Transverse colon (tissue), 4 donors: ENCODE results near the gene ERGIC1. TPM values are rescaled to one million over a fixed set of nuclear protein-coding genes. Genes with fewer than 3 reads are reported as not detected.

Experiments used
- DNase-seq: peaks from one replicate; pipeline ENCODE4 v3.0.0-alpha.2; 2019
- H3K27ac ChIP-seq, 4 donors: fragments of 200-600 bp; sonication (generic); 2 replicates each; pipeline ENCODE4 v1.5.1; 2016 to 2018; ENCODE audit warnings: inconsistent platforms in 4 of 4
- H3K27me3 ChIP-seq: fragments of 200-600 bp; sonication (generic); 2 replicates; pipeline ENCODE4 v1.5.1; 2017; ENCODE audit warnings: inconsistent platforms
- H3K36me3 ChIP-seq, 4 donors: fragments of 200-600 bp; sonication (generic); 2 replicates each; pipeline ENCODE4 v1.5.1; 2017 to 2019; ENCODE audit warnings: inconsistent platforms in 4 of 4
- H3K4me1 ChIP-seq, 4 donors: fragments of 200-600 bp; sonication (generic); 2 replicates each; pipeline ENCODE4 v1.5.1; 2017 to 2020; ENCODE audit warnings: inconsistent platforms in 4 of 4
- H3K4me3 ChIP-seq, 4 donors: fragments of 200-600 bp; sonication (generic); 1 replicate in 1 of 4; 2 replicates in 3 of 4; pipeline versions ENCODE4 v1.5.1 to v1.6.1; 2017 to 2019; ENCODE audit warnings: inconsistent platforms in 4 of 4
- H3K9me3 ChIP-seq, 2 donors: fragments of 200-600 bp; sonication (generic); 2 replicates each; pipeline ENCODE4 v1.5.1; 2017 to 2019; ENCODE audit warnings: inconsistent platforms in 2 of 2
- EP300 ChIP-seq: sonication (generic); formaldehyde crosslinking; IDR thresholded peaks from one replicate; pipeline ENCODE4 v1.6.1; 2017; ENCODE audit warnings: antibody characterized with exemption, low read depth
- POLR2A ChIP-seq: fragments of 450-650 bp; IDR thresholded peaks from one replicate; pipeline ENCODE4 v1.6.1; 2016; ENCODE audit warnings: antibody characterized with exemption, mild to moderate bottlenecking, moderate library complexity
- POLR2AphosphoS5 ChIP-seq, 3 donors: sonication (generic); formaldehyde crosslinking; IDR thresholded peaks; one replicate each; pipeline ENCODE4 v1.6.1; 2016; ENCODE audit warnings: antibody characterized with exemption in 3 of 3
- WGBS, 2 donors: methylation state at CpG; one replicate each; pipeline ENCODE4 v1.1.5; 2018; ENCODE audit warnings: low coverage in 1 of 2; 5-methylcytosine and 5-hydroxymethylcytosine counted together
- in situ Hi-C, 4 donors: fragments of 200-750 bp; cut with MboI; loops; one replicate each; pipeline versions ENCODE4 v1.15.0 to v1.15.1; 2017; ENCODE audit warnings: low sequenced_read_pairs in 3 of 4, low pct_ligation_motif_present in 1 of 4, low pct_unique_long_range_greater_than_20kb in 1 of 4
- intact Hi-C: fragments of 100-400 bp; cut with DNase I; formaldehyde crosslinking; loops from one replicate; pipeline ENCODE4 v1.15.1; 2023; ENCODE audit warnings: low total_unique reads
- total RNA-seq, 4 donors: library from RNA; depleted of rRNA; stranded (reverse); fragments of >200 nt; gene quantifications; one replicate each; pipeline ENCODE4 v1.1.0, GENCODE V29; 2016
- TF ChIP-seq, protein P1 (sequence below), 5 experiments: fragments of 200-600 bp in 3 of 5; fragments of 450-650 bp in 2 of 5; sonication (generic) in 3 of 5; IDR thresholded peaks; 1 replicate in 2 of 5; 2 replicates in 3 of 5; pipeline ENCODE4 v1.5.1; 2016 to 2017; ENCODE audit warnings: antibody characterized with exemption in 5 of 5, inconsistent platforms in 3 of 5, mild to moderate bottlenecking in 2 of 5, moderate library complexity in 1 of 5

The ERGIC1 gene
- total RNA-seq, 4 donors from 2014 or later, result 125 to 252 (median 184) TPM

DNA sequence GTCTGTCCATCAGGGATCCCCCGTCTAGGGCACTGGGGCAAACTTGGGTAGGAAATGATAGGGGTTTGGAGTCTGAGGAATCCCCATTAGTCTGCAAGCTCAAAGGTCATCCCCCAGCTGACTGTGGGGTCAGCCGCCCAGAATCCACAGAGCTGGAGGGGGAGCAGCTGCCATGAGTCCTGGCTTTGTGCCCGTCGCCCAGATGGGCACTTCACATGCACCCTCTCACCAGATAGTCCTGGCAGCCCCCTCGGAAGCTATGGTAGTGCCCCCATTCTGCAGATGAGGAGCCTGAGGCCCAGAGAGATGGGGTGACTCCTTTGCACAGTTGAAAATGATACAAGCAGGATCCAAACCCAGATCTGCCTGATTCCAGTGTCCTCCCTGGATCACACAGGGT is 89.5 kb downstream of the ERGIC1 start:
- Histone ChIP-seq H3K4me3 (no peak overlapping the region), H3K4me1 (peaks cover 0 to 3% (median 0%) of the 10 kb centered on the region in 4 donors), H3K9me3 (no peaks in the 10 kb centered on the region), H3K36me3 (no peaks in the 10 kb centered on the region), H3K27me3 (no peaks in the 10 kb centered on the region), H3K27ac (no peak overlapping the region)
- intact Hi-C loops (loop anchor here (10.0 kb wide), 1 partner anchor 449 kb away; no protein-coding TSS in a partner anchor), in situ Hi-C loops (no loop called here)
- DNase-seq, result no peak
- 86% methylated on average over 5 of the region's 5 CpGs; no CpG with 5 or more reads in 1 of the 2 donors for WGBS, 2 donors
- TF ChIP-seq, protein P1, sequence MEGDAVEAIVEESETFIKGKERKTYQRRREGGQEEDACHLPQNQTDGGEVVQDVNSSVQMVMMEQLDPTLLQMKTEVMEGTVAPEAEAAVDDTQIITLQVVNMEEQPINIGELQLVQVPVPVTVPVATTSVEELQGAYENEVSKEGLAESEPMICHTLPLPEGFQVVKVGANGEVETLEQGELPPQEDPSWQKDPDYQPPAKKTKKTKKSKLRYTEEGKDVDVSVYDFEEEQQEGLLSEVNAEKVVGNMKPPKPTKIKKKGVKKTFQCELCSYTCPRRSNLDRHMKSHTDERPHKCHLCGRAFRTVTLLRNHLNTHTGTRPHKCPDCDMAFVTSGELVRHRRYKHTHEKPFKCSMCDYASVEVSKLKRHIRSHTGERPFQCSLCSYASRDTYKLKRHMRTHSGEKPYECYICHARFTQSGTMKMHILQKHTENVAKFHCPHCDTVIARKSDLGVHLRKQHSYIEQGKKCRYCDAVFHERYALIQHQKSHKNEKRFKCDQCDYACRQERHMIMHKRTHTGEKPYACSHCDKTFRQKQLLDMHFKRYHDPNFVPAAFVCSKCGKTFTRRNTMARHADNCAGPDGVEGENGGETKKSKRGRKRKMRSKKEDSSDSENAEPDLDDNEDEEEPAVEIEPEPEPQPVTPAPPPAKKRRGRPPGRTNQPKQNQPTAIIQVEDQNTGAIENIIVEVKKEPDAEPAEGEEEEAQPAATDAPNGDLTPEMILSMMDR (IDR thresholded peaks at IDR 0.05), result no peak
- TF ChIP-seq POLR2A, result no peak
- TF ChIP-seq POLR2AphosphoS5 (IDR thresholded peaks at IDR 0.05), result no peak
- TF ChIP-seq EP300, result no peak

DNA sequence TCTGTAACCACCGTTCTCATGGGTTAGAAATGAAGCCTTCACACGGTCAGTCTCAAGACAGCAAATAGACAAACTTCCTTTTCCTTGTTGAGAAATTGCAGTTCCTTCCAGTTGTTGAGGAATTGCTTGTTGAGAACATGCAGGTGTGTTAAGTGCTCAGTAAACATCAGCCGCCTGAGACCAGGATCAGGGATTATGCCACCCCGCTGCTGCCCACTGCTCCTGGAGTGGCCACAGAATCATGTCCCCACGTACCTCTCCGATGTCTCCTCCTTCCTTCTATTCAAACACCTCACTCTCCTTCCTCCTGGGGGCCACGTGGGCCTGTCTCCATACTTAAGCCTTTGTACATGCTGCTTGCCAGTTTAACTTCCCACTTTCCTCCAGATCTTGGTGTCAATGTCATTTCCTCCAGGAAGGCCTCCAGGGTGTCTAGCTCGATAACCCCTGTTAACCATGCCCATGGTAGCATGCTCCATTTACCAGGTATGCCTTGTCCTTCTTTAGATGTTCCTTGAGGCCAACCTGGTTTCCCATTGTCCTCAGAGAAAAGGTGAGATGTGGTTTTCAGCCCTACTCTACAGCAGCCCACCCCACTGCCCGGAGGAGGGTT is 91.4 kb downstream of the ERGIC1 start:
- H3K27me3 ChIP-seq, result no peaks in the 10 kb centered on the region
- no peak overlapping the region for H3K4me3 ChIP-seq
- H3K27ac ChIP-seq, result no peak overlapping the region
- DNase-seq, result no peak
- H3K9me3 ChIP-seq, result no peaks in the 10 kb centered on the region
- H3K4me1 ChIP-seq, result no peaks in the 10 kb centered on the region
- 76 to 90% methylated on average over 4 to 9 of the region's 9 CpGs for WGBS, 2 donors
- no peaks in the 10 kb centered on the region for H3K36me3 ChIP-seq
- TF ChIP-seq POLR2AphosphoS5 (IDR thresholded peaks at IDR 0.05) (no peak), POLR2A (no peak)
- TF ChIP-seq, protein P1 (IDR thresholded peaks at IDR 0.05), result no peak
- in situ Hi-C loops (loop anchor here in 3 of 4 donors (25.0 kb wide), 2 partner anchors 438 to 463 kb away; partner anchors contain the start of gene SH3PXD2B (in 2 of the 3)), intact Hi-C loops (loop anchor here (10.0 kb wide), 1 partner anchor 451 kb away; no protein-coding TSS in a partner anchor)

DNA sequence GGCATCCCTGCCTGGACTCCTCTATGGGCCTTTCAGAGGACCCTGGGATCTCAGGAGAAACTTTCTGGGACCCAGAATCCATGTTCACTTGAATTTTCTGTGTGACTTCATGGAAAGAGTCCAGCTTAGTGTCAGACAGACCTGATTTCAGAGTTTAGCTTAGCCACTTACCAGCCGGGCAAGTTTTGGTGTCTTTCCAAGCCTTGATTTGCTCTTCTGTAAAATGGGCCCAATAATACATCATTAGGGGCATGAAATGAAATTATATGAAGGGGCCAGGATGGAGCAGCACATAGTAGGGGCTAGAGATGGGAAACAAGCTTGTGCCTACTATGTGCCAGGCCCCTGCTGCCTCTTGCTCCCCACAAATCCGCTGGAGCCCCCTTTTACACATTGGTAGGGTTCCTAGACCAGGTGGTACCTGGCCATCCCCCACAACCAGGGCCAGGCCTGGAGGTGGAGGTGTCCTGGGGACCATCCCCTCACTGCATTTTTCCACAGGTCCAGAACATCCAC is 92.0 kb downstream of the ERGIC1 start:
- no peak for DNase-seq
- Histone ChIP-seq H3K27me3 (no peaks in the 10 kb centered on the region), H3K36me3 (no peaks in the 10 kb centered on the region), H3K27ac (no peak overlapping the region), H3K4me1 (no peaks in the 10 kb centered on the region), H3K9me3 (no peaks in the 10 kb centered on the region), H3K4me3 (no peak overlapping the region)
- 93% methylated on average over 2 of the region's 2 CpGs; no CpG with 5 or more reads in 1 of the 2 donors for WGBS, 2 donors
- TF ChIP-seq EP300, result no peak
- TF ChIP-seq POLR2AphosphoS5 (IDR thresholded peaks at IDR 0.05), result no peak
- no peak for TF ChIP-seq POLR2A
- TF ChIP-seq, protein P1 (IDR thresholded peaks at IDR 0.05), result no peak
- in situ Hi-C loops, result loop anchor here in 3 of 4 donors (25.0 kb wide), 2 partner anchors 439 to 464 kb away; partner anchors contain the start of gene SH3PXD2B (in 2 of the 3)
- intact Hi-C loops, result loop anchor here (10.0 kb wide), 1 partner anchor 451 kb away; no protein-coding TSS in a partner anchor

- 92% methylated on average over 12 of the region's 12 CpGs; no CpG with 5 or more reads in 1 of the 2 donors for WGBS, 2 donors
- Histone ChIP-seq H3K27ac (no peak overlapping the region), H3K4me1 (no peaks in the 10 kb centered on the region), H3K36me3 (no peaks in the 10 kb centered on the region), H3K4me3 (no peak overlapping the region), H3K9me3 (no peaks in the 10 kb centered on the region), H3K27me3 (no peaks in the 10 kb centered on the region)
- in situ Hi-C loops (loop anchor here in 3 of 4 donors (25.0 kb wide), 2 partner anchors 439 to 464 kb away; partner anchors contain the start of gene SH3PXD2B (in 2 of the 3)), intact Hi-C loops (loop anchor here (10.0 kb wide), 1 partner anchor 452 kb away; no protein-coding TSS in a partner anchor)
- TF ChIP-seq POLR2A (no peak), POLR2AphosphoS5 (IDR thresholded peaks at IDR 0.05) (no peak), EP300 (no peak)
- TF ChIP-seq, protein P1 (IDR thresholded peaks at IDR 0.05), result no peak
- DNase-seq, result no peak
These were observed 92.7 kb downstream of the ERGIC1 start for GRCh38 chr5:172926796-172927195.
